IMR-90 (cell line): ENCODE measurements around the gene HIVEP1. TPM values are rescaled to one million over a fixed set of nuclear protein-coding genes. Genes with fewer than 3 reads are reported as not detected.

Experiments used
- ATAC-seq: fragments of 200-7000 bp; cut with Tn5 transposase; 2 replicates; pipeline ENCODE4 v1.9.1; 2020; ENCODE audit warnings: low read depth, mild to moderate bottlenecking, moderate library complexity
- BruUV-seq: library from RNA; stranded (reverse); fragments of 400-500 nt; replicated peaks from 2 replicates; lab custom pipeline; 2021; lab: Mats Ljungman, UMichigan
- CTCF ChIA-PET: fragments of 300-600 bp; formaldehyde crosslinking; extraction: SDS; loops from one replicate; lab custom pipeline; 2021; ENCODE audit warnings: antibody characterized with exemption; lab: Yijun Ruan, JAX
- POLR2A ChIA-PET: fragments of 300-600 bp; sonication (Branson Sonifier 250); formaldehyde crosslinking; loops from one replicate; lab custom pipeline; 2022; ENCODE audit warnings: antibody characterized with exemption; ENCODE audit not compliant: unreplicated experiment; lab: Charles Lee
- DNase-seq: peaks from one replicate; pipeline ENCODE4 v3.0.0; 2013
- H2AFZ ChIP-seq: replicated peaks from 2 replicates; pipeline ENCODE3; 2013; ENCODE audit warnings: low read length, mild to moderate bottlenecking; ENCODE audit not compliant: poor library complexity
- H2AK5ac ChIP-seq: 2 replicates; pipeline ENCODE4 v1.6.1; 2013; ENCODE audit warnings: low read depth, low read length, inconsistent platforms
- H2AK9ac ChIP-seq: replicated peaks from 2 replicates; pipeline ENCODE3; 2013; ENCODE audit warnings: mild to moderate bottlenecking, low read depth, low read length, moderate library complexity; ENCODE audit not compliant: poor library complexity
- H2BK120ac ChIP-seq: 2 replicates; pipeline ENCODE4 v1.6.1; 2013; ENCODE audit warnings: low read depth, low read length, inconsistent platforms
- H2BK15ac ChIP-seq: 3 replicates; pipeline ENCODE4 v1.6.1; 2013; ENCODE audit warnings: low read depth, low read length, inconsistent platforms
- H2BK20ac ChIP-seq: 2 replicates; pipeline ENCODE4 v1.6.1; 2013; ENCODE audit warnings: low read depth, mild to moderate bottlenecking, inconsistent platforms, low read length, moderate library complexity
- H2BK5ac ChIP-seq: 2 replicates; pipeline ENCODE4 v1.6.1; 2013; ENCODE audit warnings: mild to moderate bottlenecking, low read depth, low read length, inconsistent platforms; ENCODE audit not compliant: poor library complexity, severe bottlenecking
- H3K14ac ChIP-seq: replicated peaks from 2 replicates; pipeline ENCODE4 v1.6.1; 2013; ENCODE audit warnings: low read depth, low read length, inconsistent platforms
- H3K18ac ChIP-seq: 2 replicates; pipeline ENCODE4 v1.6.1; 2013; ENCODE audit warnings: low read depth, low read length, control low read depth
- H3K23ac ChIP-seq: 2 replicates; pipeline ENCODE4 v1.6.1; 2013; ENCODE audit warnings: low read depth, low read length, inconsistent platforms
- H3K27ac ChIP-seq: 2 replicates; pipeline ENCODE4 v1.5.1; 2013; ENCODE audit warnings: mild to moderate bottlenecking, control low read depth, low read length; ENCODE audit not compliant: insufficient read depth
- H3K27me3 ChIP-seq: 2 replicates; pipeline ENCODE4 v1.6.1; 2013; ENCODE audit warnings: low read length; ENCODE audit not compliant: control insufficient read depth, insufficient read depth
- H3K36me3 ChIP-seq: 2 replicates; pipeline ENCODE4 v1.6.1; 2013; ENCODE audit warnings: low read length, mixed read lengths; ENCODE audit not compliant: control insufficient read depth, insufficient read depth
- H3K4ac ChIP-seq: 2 replicates; pipeline ENCODE4 v1.6.1; 2013; ENCODE audit warnings: low read depth, low read length, inconsistent platforms
- H3K4me1 ChIP-seq: 2 replicates; pipeline ENCODE4 v1.6.1; 2013; ENCODE audit warnings: low read length, mixed read lengths; ENCODE audit not compliant: control insufficient read depth, insufficient read depth
- H3K4me2 ChIP-seq: 2 replicates; pipeline ENCODE4 v1.6.1; 2013; ENCODE audit warnings: low read depth, mild to moderate bottlenecking, control low read depth, low read length, moderate library complexity
- H3K4me3 ChIP-seq: 2 replicates; pipeline ENCODE4 v1.5.1; 2013; ENCODE audit warnings: low read depth, mild to moderate bottlenecking, control low read depth, low read length, moderate library complexity; ENCODE audit not compliant: insufficient read depth
- H3K56ac ChIP-seq: 2 replicates; pipeline ENCODE4 v1.6.1; 2013; ENCODE audit warnings: low read length, inconsistent platforms; ENCODE audit not compliant: insufficient read depth; ENCODE audit errors: extremely low read depth
- H3K79me1 ChIP-seq, 2 experiments: 2 replicates each; pipeline ENCODE4 v1.6.1; 2013; ENCODE audit warnings: low read length in 2 of 2, inconsistent platforms in 1 of 2, low read depth in 1 of 2
- H3K9ac ChIP-seq: 2 replicates; pipeline ENCODE4 v1.6.1; 2013; ENCODE audit warnings: low read depth, low read length, control low read depth
- H3K9me1 ChIP-seq: 2 replicates; pipeline ENCODE4 v1.6.1; 2013; ENCODE audit warnings: low read length, inconsistent platforms; ENCODE audit not compliant: insufficient read depth
- H3K9me3 ChIP-seq: 2 replicates; pipeline ENCODE4 v1.6.1; 2013; ENCODE audit warnings: low read length; ENCODE audit not compliant: control insufficient read depth, insufficient read depth
- H4K20me1 ChIP-seq: 2 replicates; pipeline ENCODE4 v1.6.1; 2013; ENCODE audit warnings: low read length, inconsistent platforms; ENCODE audit not compliant: insufficient read depth
- H4K5ac ChIP-seq: 2 replicates; pipeline ENCODE4 v1.6.1; 2013; ENCODE audit warnings: mild to moderate bottlenecking, low read depth, low read length, control low read depth
- H4K8ac ChIP-seq, 2 experiments: 2 replicates each; pipeline ENCODE4 v1.6.1; 2013; ENCODE audit warnings: low read depth in 2 of 2, low read length in 2 of 2, control low read depth in 1 of 2, inconsistent platforms in 1 of 2
- H4K91ac ChIP-seq: 2 replicates; pipeline ENCODE4 v1.6.1; 2013; ENCODE audit warnings: low read depth, low read length, inconsistent platforms; ENCODE audit not compliant: insufficient read depth
- BHLHE40 ChIP-seq: fragments of 150-350 bp; IDR thresholded peaks from 2 replicates; pipeline ENCODE4 v1.6.1; 2016; ENCODE audit warnings: mild to moderate bottlenecking, low read depth, low read length
- CEBPB ChIP-seq: IDR thresholded peaks from 2 replicates; pipeline ENCODE4 v1.6.1; 2012; ENCODE audit warnings: low read depth, low read length, improper control_type of control experiment
- CHD1 ChIP-seq: IDR thresholded peaks from 2 replicates; pipeline ENCODE4 v1.6.1; 2012; ENCODE audit warnings: low read depth, low read length, improper control_type of control experiment
- CTCF ChIP-seq: conservative IDR thresholded peaks from 2 replicates; pipeline ENCODE4 v1.5.1; 2012; ENCODE audit warnings: mild to moderate bottlenecking, low read depth, low read length, improper control_type of control experiment
- FOS ChIP-seq: fragments of 150-350 bp; IDR thresholded peaks from 2 replicates; pipeline ENCODE4 v1.6.1; 2016; ENCODE audit warnings: low read depth, low read length
- MAFK ChIP-seq: IDR thresholded peaks from 2 replicates; pipeline ENCODE4 v1.6.1; 2012; ENCODE audit warnings: low read depth, low read length, improper control_type of control experiment
- MAZ ChIP-seq: IDR thresholded peaks from 2 replicates; pipeline ENCODE4 v1.6.1; 2012; ENCODE audit warnings: low read depth, mild to moderate bottlenecking, low read length, improper control_type of control experiment, moderate library complexity, borderline replicate concordance
- MXI1 ChIP-seq: IDR thresholded peaks from 2 replicates; pipeline ENCODE4 v1.6.1; 2012; ENCODE audit warnings: low read depth, mild to moderate bottlenecking, low read length, moderate library complexity, borderline replicate concordance
- NFE2L2 ChIP-seq: fragments of 150-350 bp; IDR thresholded peaks from 2 replicates; pipeline ENCODE4 v1.6.1; 2016; ENCODE audit warnings: low read depth, mild to moderate bottlenecking, low read length
- POLR2A ChIP-seq: IDR thresholded peaks from 2 replicates; pipeline ENCODE4 v1.6.1; 2012; ENCODE audit warnings: mild to moderate bottlenecking, low read depth, low read length
- RCOR1 ChIP-seq: IDR thresholded peaks from 2 replicates; pipeline ENCODE4 v1.6.1; 2012; ENCODE audit warnings: mild to moderate bottlenecking, low read length, improper control_type of control experiment; ENCODE audit not compliant: insufficient replicate concordance
- RFX5 ChIP-seq: IDR thresholded peaks from 2 replicates; pipeline ENCODE4 v1.8.0; 2012; ENCODE audit warnings: low read depth, mild to moderate bottlenecking, low read length, moderate library complexity
- SMC3 ChIP-seq: fragments of 150-350 bp; IDR thresholded peaks from 2 replicates; pipeline ENCODE4 v1.6.1; 2016; ENCODE audit warnings: low read depth, mild to moderate bottlenecking, antibody characterized with exemption, low read length, moderate library complexity
- USF2 ChIP-seq: fragments of 150-350 bp; IDR thresholded peaks from 2 replicates; pipeline ENCODE4 v1.6.1; 2017; ENCODE audit warnings: mild to moderate bottlenecking, antibody characterized with exemption, low read length, low read depth
- WGBS, 2 experiments: methylation state at CpG; one replicate each; pipeline versions ENCODE4 v1.1.5 to v1.1.7; 2013; ENCODE audit warnings: missing lambda C conversion rate in 2 of 2; ENCODE audit not compliant: insufficient read length in 1 of 2; ENCODE audit errors: extremely low coverage in 2 of 2; 5-methylcytosine and 5-hydroxymethylcytosine counted together
- dilution Hi-C: fragments of 300-500 bp; cut with HindIII; formaldehyde crosslinking; loops from one replicate; pipeline ENCODE4 v1.14.3; 2018; ENCODE audit warnings: low sequenced_read_pairs; ENCODE audit not compliant: unreplicated experiment
- in situ Hi-C: fragments of 300-500 bp; cut with MboI; formaldehyde crosslinking; loops from 3 replicates; pipeline ENCODE4 v1.14.3; 2019; ENCODE audit warnings: low sequenced_read_pairs, inconsistent platforms, mixed read lengths
- intact Hi-C: fragments of 100-400 bp; cut with micrococcal nuclease; formaldehyde crosslinking; loops from 2 replicates; pipeline ENCODE4 v1.10.0; 2022
- polyA plus RNA-seq, 3 experiments: library from polyadenylated mRNA; depleted of rRNA; stranded (reverse); fragments of >200 nt; gene quantifications; 2 replicates each; pipeline ENCODE4 v1.2.3, GENCODE V29; 2012; ENCODE audit warnings: low replicate concordance in 1 of 3
- total RNA-seq: library from RNA; depleted of rRNA; stranded (reverse); fragments of >200 nt; gene quantifications from 2 replicates; pipeline ENCODE4 v1.2.3, GENCODE V29; 2012

The HIVEP1 gene
- total and polyA plus RNA-seq, 2 of the 4 experiments (the other 2 are of a cell fraction) = 13.0 to 17.2 TPM

DNA sequence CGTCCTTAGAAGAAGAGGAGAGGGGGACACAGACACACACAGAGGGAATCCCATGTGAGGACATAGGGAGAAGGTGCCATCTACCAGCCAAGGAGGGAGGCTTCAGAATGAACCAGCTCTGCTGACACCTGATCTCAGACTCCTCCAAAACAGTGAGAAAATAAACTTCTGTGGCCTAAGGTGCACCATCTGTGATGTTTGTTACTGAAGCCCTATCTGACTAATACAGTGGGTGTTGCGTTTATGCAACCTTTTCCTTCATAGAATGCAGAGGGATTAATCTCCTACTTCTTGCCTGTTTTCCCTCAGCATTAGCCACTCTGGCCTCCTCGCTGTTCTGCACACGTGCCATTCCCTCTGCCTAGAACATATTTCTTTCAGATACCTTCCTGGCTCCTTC, 196.6 kb downstream of the HIVEP1 start:
- Histone ChIP-seq H2BK120ac (no peak overlapping the region), H2AK5ac (no peak overlapping the region), H3K18ac (no peak overlapping the region), H3K4me3 (no peak overlapping the region), H3K9ac (no peak overlapping the region), H3K23ac (no peak overlapping the region), H2AFZ (no peak overlapping the region), H3K4me2 (no peak overlapping the region), H3K36me3 (no peaks in the 10 kb centered on the region), H4K8ac (no peak overlapping the region), H3K27ac (no peak overlapping the region), H3K4me1 (no peaks in the 10 kb centered on the region), H3K4ac (no peak overlapping the region), H2BK5ac (no peak overlapping the region), H2BK20ac (no peak overlapping the region), H3K9me1 (no peaks in the 10 kb centered on the region; the same call in 1 of the 2 replicates), H2AK9ac (no peak overlapping the region), H3K27me3 (no peaks in the 10 kb centered on the region), H4K91ac (no peak overlapping the region), H3K56ac (no peak overlapping the region), H3K9me3 (no peaks in the 10 kb centered on the region), H2BK15ac (no peak overlapping the region), H4K20me1 (no peaks in the 10 kb centered on the region), H3K14ac (no peak overlapping the region), H4K5ac (no peak overlapping the region), H3K79me1 (no peaks in the 10 kb centered on the region)
- DNase-seq (no peak), ATAC-seq (no peak)
- WGBS, 2 experiments = 83% methylated on average over 2 of the region's 4 CpGs; no CpG with 5 or more reads in 1 of the 2 experiments
- in situ Hi-C loops (no loop called here), dilution Hi-C loops (no loop called here), intact Hi-C loops (no loop called here)
- ChIA-PET POLR2A (no interaction called here), CTCF (no interaction called here)
- BruUV-seq = no TSS peak
- TF ChIP-seq NFE2L2 = no peak
- no peak for TF ChIP-seq RCOR1
- TF ChIP-seq POLR2A = no peak
- TF ChIP-seq FOS = no peak
- no peak for TF ChIP-seq CHD1
- no peak for TF ChIP-seq BHLHE40
- TF ChIP-seq MAFK = no peak
- TF ChIP-seq MXI1 = no peak
- TF ChIP-seq CEBPB = no peak
- TF ChIP-seq RFX5 = no peak
- TF ChIP-seq CTCF = no peak
- no peak for TF ChIP-seq SMC3
- no peak for TF ChIP-seq USF2
- TF ChIP-seq MAZ = no peak
